Neural crest cell (in vitro differentiated cells): Measurements from ENCODE around the gene SRP72. TPM values are rescaled to one million over a fixed set of nuclear protein-coding genes. Genes with fewer than 3 reads are reported as not detected.
A peak's percentile ranks its signal among the peaks of the same experiment; 100 is the strongest.

Experiments
- DNase-seq: peaks from one replicate; pipeline ENCODE4 v3.0.0; 2021; ENCODE audit warnings: low read depth, mixed read lengths, low spot score
- H3K27ac Mint-ChIP-seq: one replicate; pipeline ENCODE4 v1.8.0; 2021; ENCODE audit warnings: mild to moderate bottlenecking, mixed read lengths; ENCODE audit not compliant: unreplicated experiment
- H3K27me3 Mint-ChIP-seq: 2 replicates; pipeline ENCODE4 v1.8.0; 2021; ENCODE audit warnings: low read depth, mild to moderate bottlenecking, mixed read lengths
- H3K36me3 Mint-ChIP-seq: 2 replicates; pipeline ENCODE4 v1.8.0; 2021; ENCODE audit warnings: low read depth, mild to moderate bottlenecking, mixed read lengths
- H3K4me1 Mint-ChIP-seq: 2 replicates; pipeline ENCODE4 v1.8.0; 2021; ENCODE audit warnings: mixed read lengths
- H3K4me3 Mint-ChIP-seq: one replicate; pipeline ENCODE4 v1.8.0; 2021; ENCODE audit warnings: mild to moderate bottlenecking, mixed read lengths
- H3K9me3 Mint-ChIP-seq: 2 replicates; pipeline ENCODE4 v1.8.0; 2021; ENCODE audit warnings: mixed read lengths
- CTCF ChIP-seq: fragments of 200-600 bp; sonication (generic); conservative IDR thresholded peaks from 2 replicates; pipeline ENCODE4 v1.5.0; 2021; ENCODE audit warnings: antibody characterized with exemption, mild to moderate bottlenecking
- total RNA-seq: library from RNA; stranded (reverse); gene quantifications from 2 replicates; pipeline ENCODE4 v1.2.1, GENCODE V29; 2021

Gene SRP72
- total RNA-seq, 1 donor from 2014 or later: 172 TPM

- Mint-ChIP-seq H3K4me3 (no peak overlapping the region), H3K9me3 (peaks cover 4% of the 10 kb centered on the region), H3K36me3 (peaks cover 7% of the 10 kb centered on the region), H3K4me1 (peaks cover 17% of the 10 kb centered on the region), H3K27me3 (no peaks in the 10 kb centered on the region), H3K27ac (no peak overlapping the region)
- no peak for TF ChIP-seq CTCF
- DNase-seq: no peak
Observed at GRCh38 chr4:56427179-56427578, 40.2 kb upstream of the SRP72 start.

- H3K9me3 Mint-ChIP-seq: peaks cover 4% of the 10 kb centered on the region
- peaks cover 36% of the 10 kb centered on the region for H3K4me1 Mint-ChIP-seq
- H3K27me3 Mint-ChIP-seq: no peaks in the 10 kb centered on the region
- no peak overlapping the region for H3K4me3 Mint-ChIP-seq
- TF ChIP-seq CTCF: no peak
- no peak for DNase-seq
- peaks cover 7% of the 10 kb centered on the region for H3K36me3 Mint-ChIP-seq
- H3K27ac Mint-ChIP-seq: no peak overlapping the region
Observed at GRCh38 chr4:56430203-56430602, 37.2 kb upstream of the SRP72 start.

- H3K4me3 Mint-ChIP-seq: peak overlapping the region; percentile 97
- no peak for DNase-seq
- H3K27ac Mint-ChIP-seq: no peak overlapping the region
- no peaks in the 10 kb centered on the region for H3K27me3 Mint-ChIP-seq
- no peaks in the 10 kb centered on the region for H3K36me3 Mint-ChIP-seq
- H3K4me1 Mint-ChIP-seq: peaks cover 39% of the 10 kb centered on the region
- no peak for TF ChIP-seq CTCF
- no peaks in the 10 kb centered on the region for H3K9me3 Mint-ChIP-seq
Observed at GRCh38 chr4:56433280-56433679, 34.1 kb upstream of the SRP72 start.

GRCh38 chr4:56434599-56435139 lies 32.7 kb upstream of the SRP72 start:
- peak overlapping the region; percentile 98 for H3K27ac Mint-ChIP-seq
- peak; percentile 44 for DNase-seq
- peaks cover 48% of the 10 kb centered on the region for H3K4me1 Mint-ChIP-seq
- no peaks in the 10 kb centered on the region for H3K9me3 Mint-ChIP-seq
- H3K27me3 Mint-ChIP-seq: no peaks in the 10 kb centered on the region
- peak overlapping the region; percentile 97 for H3K4me3 Mint-ChIP-seq
- H3K36me3 Mint-ChIP-seq: peaks cover 2% of the 10 kb centered on the region
- no peak for TF ChIP-seq CTCF

GRCh38 chr4:56435140-56435926 lies 32.1 kb upstream of the SRP72 start, which contains the start of gene PPAT:
PPAT (minus strand) TSS chr4:56435615; CDS start chr4:56435477, 138 bp downstream.
- Mint-ChIP-seq H3K4me3 (peak within 1 kb of the TSS; percentile 97), H3K27me3 (no peaks in the 10 kb centered on the region), H3K36me3 (peaks cover 4% of the 10 kb centered on the region), H3K27ac (peak within 1 kb of the TSS; percentile 99), H3K4me1 (peaks cover 55% of the 10 kb centered on the region), H3K9me3 (no peaks in the 10 kb centered on the region)
- peak; percentile 97 for DNase-seq
- peak; percentile 32 for TF ChIP-seq CTCF
